Frontal cortex (tissue), 4 donors: ENCODE measurements around the gene INTS6. TPM values are rescaled to one million over a fixed set of nuclear protein-coding genes. Genes with fewer than 3 reads are reported as not detected.

Source experiments
- DNase-seq, 2 donors: peaks; one replicate each; pipeline ENCODE4 v3.0.0; 2012; ENCODE audit warnings: low spot score in 2 of 2
- FAIRE-seq: peaks from 2 replicates; lab custom pipeline; 2012; peaks lifted over from hg19 to GRCh38; lab: Jason Lieb, UNC
- total RNA-seq: library from RNA; depleted of rRNA; stranded (reverse); fragments of >200 nt; gene quantifications from one replicate; pipeline ENCODE4 v1.2.3, GENCODE V29; 2014
- donor health status: control.
- donor health status: control.
- donor health status: control.

The INTS6 gene
- total RNA-seq, 1 donor from 2014 or later = 39.9 TPM

- FAIRE-seq = no peak
- no peak for DNase-seq
Observed at GRCh38 chr13:51457086-51457815, 4.4 kb upstream of the INTS6 start.

- FAIRE-seq = no peak
- DNase-seq = no peak
Observed at GRCh38 chr13:51456510-51456909, 3.7 kb upstream of the INTS6 start.

DNA sequence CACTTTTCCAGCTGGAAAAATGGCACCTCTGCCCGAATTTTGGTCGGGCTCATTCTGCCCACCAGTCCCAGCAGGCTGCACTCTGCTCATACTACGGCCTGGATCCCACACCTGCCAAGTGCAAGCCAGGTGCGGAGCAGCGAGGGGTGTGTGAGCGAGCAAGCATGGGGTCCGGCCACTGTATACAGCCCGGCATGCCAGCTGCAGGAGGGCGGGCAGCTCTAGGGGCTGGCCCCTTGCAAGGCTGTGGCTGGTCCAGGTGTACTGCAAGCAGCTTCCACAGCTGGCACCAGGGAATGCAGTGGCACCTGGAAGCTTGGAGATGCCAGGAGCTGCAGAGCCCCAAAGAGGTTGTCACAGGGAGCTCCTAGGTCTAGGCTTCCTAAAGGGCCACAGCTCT, 2.7 kb upstream of the INTS6 start:
- DNase-seq = no peak
- no peak for FAIRE-seq

DNA sequence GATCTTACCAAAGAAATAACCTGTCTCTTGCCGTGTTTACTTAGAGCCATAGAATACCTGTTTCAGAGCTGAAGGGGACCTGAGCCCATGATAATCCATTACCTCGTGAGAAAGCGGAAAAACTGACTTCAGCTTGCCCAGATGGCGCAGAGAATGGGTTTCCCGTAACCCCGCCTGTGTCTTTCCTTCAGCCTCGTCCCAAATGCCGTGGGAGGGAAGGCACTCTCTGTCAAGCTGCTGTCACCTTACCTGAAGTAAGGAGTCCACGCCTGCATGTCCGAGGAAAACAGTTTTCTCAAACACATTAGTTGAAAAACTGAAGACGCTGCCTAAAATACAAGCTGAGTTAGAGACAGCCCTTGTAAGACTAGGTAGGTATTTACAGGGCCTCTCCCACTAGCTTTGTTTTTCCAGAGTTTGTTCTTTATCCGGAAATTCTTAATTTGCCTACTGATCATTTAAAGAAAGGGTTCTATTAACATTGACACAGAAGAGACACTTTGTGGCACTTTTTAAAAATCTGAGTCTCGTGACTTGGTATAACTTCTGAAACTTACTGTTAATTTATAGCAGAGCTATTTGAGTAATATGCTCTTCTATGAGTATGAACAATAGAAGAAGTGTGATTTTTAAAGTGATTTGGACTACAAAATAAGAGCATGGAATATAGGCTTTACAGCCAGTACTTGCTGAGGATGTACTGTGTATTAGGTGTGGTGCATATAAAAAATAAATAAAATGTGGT, 1.3 kb upstream of the INTS6 start:
- FAIRE-seq (no peak), DNase-seq (peak in 1 of 2 donors; percentile 30)

- DNase-seq (peak; percentile 96 to 99), FAIRE-seq (no peak)
Observed at GRCh38 chr13:51453207-51453958, 547 bp upstream of the INTS6 start.

DNA sequence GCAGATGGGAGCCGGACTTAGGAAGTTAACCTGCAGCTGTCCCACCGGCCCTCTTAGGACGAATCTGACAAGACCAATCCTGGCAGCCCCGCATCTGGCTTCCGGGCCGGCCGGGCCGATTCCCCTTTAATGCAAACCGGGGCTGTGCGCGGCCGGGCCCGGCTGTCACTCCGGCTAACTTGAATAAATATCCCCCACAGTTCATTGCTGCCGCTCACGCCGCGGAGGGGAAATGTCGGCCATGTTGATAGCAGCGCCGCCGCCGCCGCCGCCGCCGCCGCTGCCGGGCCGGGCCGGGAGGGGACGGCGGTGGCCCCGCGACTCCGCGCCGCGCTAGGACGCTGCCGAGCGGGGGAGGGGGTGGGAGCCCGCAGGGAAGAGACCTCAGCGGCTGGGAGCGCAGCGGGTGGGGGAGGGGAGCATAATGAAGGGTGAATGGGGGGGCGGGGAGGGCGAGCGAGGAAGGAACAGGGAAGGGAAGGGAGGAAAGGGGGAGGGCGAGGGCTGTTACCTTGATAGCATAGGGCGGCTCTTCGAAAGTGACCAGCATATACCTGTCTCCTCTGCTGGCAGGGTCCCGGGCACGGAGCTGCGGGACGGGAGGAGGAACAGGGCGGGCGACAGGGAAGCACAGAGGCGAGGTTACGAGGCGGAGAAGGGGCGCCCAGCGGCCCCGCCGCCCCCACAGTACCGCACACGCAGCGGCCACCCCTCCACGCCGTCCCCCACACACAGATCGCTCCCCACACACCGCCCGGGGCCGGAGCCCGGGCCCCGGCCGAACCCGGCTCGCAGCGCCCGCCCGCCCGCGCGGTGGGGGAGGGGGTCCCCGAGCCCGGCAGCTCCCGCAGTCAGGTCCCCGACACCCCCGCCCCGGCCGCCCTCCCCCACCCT, 1.1 kb downstream of the INTS6 start:
- DNase-seq (peak; percentile 48 to 72), FAIRE-seq (no peak)

DNA sequence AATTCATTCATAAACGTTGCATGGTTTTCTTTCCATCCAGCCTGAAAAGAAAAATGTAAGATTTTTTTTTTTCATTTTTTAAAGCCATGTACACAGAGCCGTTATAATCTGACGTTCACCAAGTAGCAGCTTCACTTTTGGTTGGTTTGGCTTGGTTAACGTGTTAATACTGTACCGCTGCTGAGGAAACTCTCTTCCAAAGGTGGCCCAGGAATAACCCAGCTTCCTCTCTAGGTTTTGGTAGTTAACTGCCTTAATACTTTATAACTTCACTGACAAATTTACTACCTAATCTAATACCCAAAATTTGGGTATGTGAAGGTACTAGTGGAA, 1.7 kb downstream of the INTS6 start:
- FAIRE-seq = no peak

DNA sequence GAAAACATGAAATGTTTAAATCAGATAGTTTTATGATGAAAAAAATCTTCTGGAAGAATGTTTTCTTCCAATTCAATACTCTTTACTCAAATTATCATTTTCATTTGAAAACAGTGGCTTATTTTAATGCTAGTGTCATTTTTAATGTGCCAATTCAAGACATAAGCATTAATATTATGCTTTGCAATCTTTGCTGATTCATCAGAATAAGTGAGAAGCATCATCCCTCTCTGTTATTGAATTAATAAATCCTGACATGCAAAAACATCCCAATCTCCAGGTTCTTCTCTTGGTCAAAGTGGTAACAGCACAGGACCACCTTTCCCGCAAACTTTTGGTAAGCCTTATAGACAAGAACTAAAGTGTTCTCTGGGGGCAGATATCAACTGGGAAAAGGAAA, 3.8 kb downstream of the INTS6 start:
- no peak for FAIRE-seq
- no peak for DNase-seq

More for the DNA sequence above, 1.7 kb downstream of the INTS6 start:
- no peak for DNase-seq

DNA sequence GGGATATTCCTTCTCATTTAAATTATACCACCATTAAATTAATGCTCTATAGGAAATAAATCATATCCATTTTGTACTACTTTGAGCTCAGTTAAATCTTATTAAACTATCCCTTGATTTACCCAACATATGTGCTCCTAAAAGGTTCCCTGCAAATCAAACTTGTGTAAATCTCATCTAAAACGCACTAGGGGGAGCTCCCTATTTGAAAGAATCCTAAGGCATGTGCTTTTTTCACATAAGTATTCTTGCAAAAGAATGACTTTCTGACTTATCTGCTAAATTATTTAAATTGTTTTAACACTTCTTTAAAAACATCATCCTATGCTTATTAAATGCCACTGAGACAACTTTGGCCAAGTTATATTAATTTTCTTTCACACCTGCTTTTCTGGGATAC, 7.9 kb downstream of the INTS6 start:
- FAIRE-seq = no peak
- DNase-seq = peak in 1 of 2 donors; percentile 16

DNA sequence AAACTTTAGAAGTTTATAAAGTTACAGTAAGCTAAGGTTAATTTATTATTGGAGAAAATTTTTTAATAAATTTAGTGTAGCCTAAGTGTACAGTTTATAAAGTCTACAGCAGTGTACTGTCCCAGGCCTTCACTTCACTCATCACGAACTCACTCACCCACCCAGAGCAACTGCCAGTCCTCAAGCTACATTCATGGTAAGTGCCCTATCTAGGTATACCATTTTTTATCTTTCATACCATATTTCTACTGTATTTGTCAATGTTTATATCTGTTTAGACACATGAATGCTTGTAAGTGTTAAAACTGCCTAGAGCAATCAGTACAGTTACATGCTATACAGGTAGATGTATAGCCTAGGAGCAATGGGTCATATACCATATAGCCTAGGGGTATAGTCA, 12.5 kb downstream of the INTS6 start:
- FAIRE-seq (no peak), DNase-seq (no peak)

GRCh38 chr13:51437550-51438127, 15.2 kb downstream of the INTS6 start:
- FAIRE-seq = no peak
- no peak for DNase-seq

DNA sequence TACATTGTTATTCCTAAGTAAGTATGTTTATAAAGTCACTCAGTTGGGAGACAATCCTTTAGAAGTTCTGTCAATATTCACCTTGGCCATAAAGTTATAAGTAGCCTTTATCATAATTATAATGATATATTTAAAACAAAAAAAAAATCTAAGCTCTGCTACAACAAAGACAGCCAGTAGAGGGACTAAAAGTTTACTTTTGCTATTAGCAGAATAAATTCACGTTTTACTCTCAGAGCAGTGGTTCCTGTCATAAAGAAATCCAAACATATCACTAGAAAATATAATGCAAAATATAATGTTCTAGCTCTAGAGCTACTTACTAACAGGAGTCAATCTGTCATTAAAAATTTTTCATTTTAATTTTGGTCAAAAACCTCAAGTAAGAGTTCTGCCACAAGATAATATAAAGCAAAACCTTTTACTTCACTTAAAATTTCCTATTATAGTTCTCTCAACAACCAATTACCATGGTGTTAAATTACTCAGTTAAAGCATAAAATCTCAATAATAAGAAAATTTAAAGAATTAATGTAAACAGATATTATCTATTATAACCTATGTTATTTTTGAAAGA, 17.7 kb downstream of the INTS6 start:
- DNase-seq (no peak), FAIRE-seq (peak; percentile 88)

- DNase-seq (no peak), FAIRE-seq (no peak)
Observed at GRCh38 chr13:51432576-51432975, 20.3 kb downstream of the INTS6 start.

DNA sequence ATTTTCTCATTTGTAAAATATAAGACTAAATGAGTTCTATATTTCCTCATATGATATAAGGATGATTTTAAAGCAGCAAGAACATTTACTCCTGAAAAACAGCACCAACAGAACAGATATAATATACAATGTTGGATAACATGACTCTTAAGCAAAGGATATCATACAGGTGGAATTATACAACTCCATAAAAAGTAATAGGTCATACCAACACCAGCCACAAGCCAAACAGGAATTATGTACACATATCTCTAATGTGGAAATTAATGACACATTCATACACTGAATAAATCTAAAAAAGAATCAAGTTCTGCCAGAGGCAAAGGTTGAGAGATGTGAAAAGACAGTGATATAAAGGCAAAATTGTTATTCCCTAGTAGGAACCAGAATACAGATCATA, 25.9 kb downstream of the INTS6 start:
- FAIRE-seq = no peak

GRCh38 chr13:51425410-51426042, 27.3 kb downstream of the INTS6 start:
- no peak for FAIRE-seq

More for the DNA sequence above, 25.9 kb downstream of the INTS6 start:
- no peak for DNase-seq

GRCh38 chr13:51423766-51424165, 29.1 kb downstream of the INTS6 start:
- FAIRE-seq (no peak), DNase-seq (no peak)

More at GRCh38 chr13:51425410-51426042, 27.3 kb downstream of the INTS6 start:
- no peak for DNase-seq

- no peak for FAIRE-seq
- no peak for DNase-seq
Observed at GRCh38 chr13:51422484-51422883, 30.4 kb downstream of the INTS6 start.

DNA sequence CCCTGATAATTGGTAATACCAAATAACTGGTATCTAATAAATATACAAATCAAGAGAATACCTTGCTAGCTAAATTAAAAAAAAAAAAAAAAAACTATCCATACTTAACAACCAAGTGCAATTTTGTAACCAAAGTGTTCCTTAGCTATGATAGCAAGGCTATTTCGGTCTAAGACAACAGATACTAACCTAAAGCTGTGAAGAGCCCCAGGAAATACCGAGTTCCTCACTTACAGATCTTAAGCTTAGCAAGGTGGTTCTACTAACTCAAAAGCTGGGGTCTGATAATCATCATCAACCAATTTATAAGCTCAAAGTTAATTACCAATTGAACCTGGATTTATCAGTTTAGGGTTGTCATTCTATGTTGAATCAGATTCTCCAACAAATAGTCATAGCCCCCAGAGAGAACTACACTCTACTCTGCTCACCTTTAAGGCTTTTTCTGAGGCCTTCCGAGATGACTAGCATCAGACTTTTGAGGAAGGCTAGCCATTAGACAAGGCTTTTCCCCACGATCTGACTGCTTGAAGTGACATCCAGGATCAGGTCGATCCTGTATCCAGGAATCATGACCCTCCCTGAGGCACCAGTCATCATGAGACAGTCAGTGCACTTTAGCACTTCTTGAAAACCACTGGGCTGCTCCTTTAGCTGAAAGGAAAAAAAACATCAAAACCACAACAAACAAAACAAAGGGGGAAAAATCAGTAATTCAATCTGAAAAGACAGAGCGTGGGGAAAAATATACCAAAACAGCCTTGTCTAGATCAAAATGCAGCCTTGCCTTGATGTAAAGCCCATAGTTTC, 31.9 kb downstream of the INTS6 start:
- no peak for FAIRE-seq
- no peak for DNase-seq
